Fibroblast of villous mesenchyme (primary cell): Measurements from ENCODE around the gene PLAAT2. TPM values are rescaled to one million over a fixed set of nuclear protein-coding genes. Genes with fewer than 3 reads are reported as not detected.
A peak's percentile ranks its signal among the peaks of the same experiment; 100 is the strongest.
"Not testable (repeated sequence)": the region's sequence is repeated elsewhere in the genome, so short reads cannot be mapped to it uniquely, and the experiment has no call there.

Experiments
- DNase-seq: peaks from one replicate; pipeline ENCODE4 v3.0.0-alpha.2; 2010; ENCODE audit warnings: low read depth
- H3K4me3 ChIP-seq: 2 replicates; pipeline ENCODE4 v1.5.1; 2011; ENCODE audit warnings: low read depth, mild to moderate bottlenecking, low read length
- CTCF ChIP-seq: IDR thresholded peaks from 2 replicates; pipeline ENCODE4 v1.5.1; 2012; ENCODE audit warnings: low read depth, mild to moderate bottlenecking, low read length; ENCODE audit not compliant: insufficient read depth
- total RNA-seq: library from RNA; depleted of rRNA; stranded (reverse); fragments of >200 nt; gene quantifications from 2 replicates; pipeline ENCODE4 v1.2.3, GENCODE V29; 2012

The PLAAT2 gene
- total RNA-seq, 1 donor = not detected

DNA sequence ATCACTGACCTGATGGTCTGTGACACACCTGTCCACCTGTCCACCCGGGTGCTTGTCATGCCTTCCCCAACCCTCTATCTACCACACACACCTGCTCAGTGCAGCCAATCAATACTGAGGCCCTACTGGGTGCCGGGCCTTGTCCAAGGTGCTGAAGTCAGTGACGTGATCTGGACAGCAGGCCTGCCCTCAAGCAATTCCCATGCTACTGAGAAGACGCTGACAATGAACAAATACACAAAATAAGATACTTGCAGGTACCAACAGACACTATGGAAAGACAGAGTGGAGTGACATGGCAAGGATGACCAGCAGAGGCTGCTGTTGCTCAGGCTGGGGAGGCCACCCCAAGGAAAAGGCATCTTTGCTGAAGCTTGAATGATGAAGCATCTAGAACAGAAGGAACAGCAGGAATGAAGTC is 29.8 kb upstream of the PLAAT2 start:
- H3K4me3 ChIP-seq = no peak overlapping the region
- peak; percentile 25 for DNase-seq
- TF ChIP-seq CTCF = peak; percentile 66

GRCh38 chr11:63590024-63590788 is 27.0 kb upstream of the PLAAT2 start:
- DNase-seq = no peak
- no peak for TF ChIP-seq CTCF
- H3K4me3 ChIP-seq = no peak overlapping the region

DNA sequence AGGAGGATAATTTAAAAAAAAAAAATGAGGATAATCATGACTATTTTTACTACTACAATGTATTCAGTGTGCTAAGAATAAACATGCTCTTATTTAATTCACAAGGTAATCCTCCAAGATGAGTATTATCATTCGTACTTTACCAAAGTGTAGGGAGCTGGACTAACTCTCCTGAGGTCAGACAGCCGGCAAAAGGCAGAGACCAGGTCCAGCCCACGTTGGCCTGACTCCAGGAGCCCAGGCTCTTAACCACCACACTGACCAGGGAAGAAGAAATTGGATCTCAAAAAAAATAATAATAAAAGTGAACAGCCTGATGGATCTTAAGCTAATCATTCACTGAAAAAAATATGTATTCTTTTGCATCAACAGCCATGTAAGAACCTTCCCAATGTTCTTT is 25.8 kb upstream of the PLAAT2 start:
- H3K4me3 ChIP-seq = no peak overlapping the region
- no peak for TF ChIP-seq CTCF
- DNase-seq = no peak

- H3K4me3 ChIP-seq = no peak overlapping the region
- no peak for DNase-seq
- TF ChIP-seq CTCF = no peak
Measured at GRCh38 chr11:63586451-63587166, 23.4 kb upstream of the PLAAT2 start.

- TF ChIP-seq CTCF = no peak
- no peak for DNase-seq
Measured at GRCh38 chr11:63583357-63583677, 20.1 kb upstream of the PLAAT2 start.

GRCh38 chr11:63581224-63581623 is 18.0 kb upstream of the PLAAT2 start:
- DNase-seq, H3K4me3 ChIP-seq: not testable (repeated sequence)

More at GRCh38 chr11:63583357-63583677, 20.1 kb upstream of the PLAAT2 start:
- H3K4me3 ChIP-seq = no peak overlapping the region

- DNase-seq, H3K4me3 ChIP-seq: not testable (repeated sequence)
Measured at GRCh38 chr11:63578882-63579281, 15.7 kb upstream of the PLAAT2 start.
